Natural killer cell (primary cell): ENCODE measurements around the gene TMEM217. TPM values are rescaled to one million over a fixed set of nuclear protein-coding genes. Genes with fewer than 3 reads are reported as not detected.
A peak's percentile ranks its signal among the peaks of the same experiment; 100 is the strongest.
"Not testable (repeated sequence)": the region's sequence is repeated elsewhere in the genome, so short reads cannot be mapped to it uniquely, and the experiment has no call there.

Experiments
- ATAC-seq, 3 donors: fragments of 150-1000 bp in 2 of 3; fragments of 200-7000 bp in 1 of 3; cut with Tn5 transposase; 1 replicate in 1 of 3; 2 replicates in 2 of 3; pipeline ENCODE4 v1.10.0; 2021; ENCODE audit warnings: mild to moderate bottlenecking in 2 of 3, moderate library complexity in 2 of 3
- DNase-seq, 2 donors: peaks; one replicate each; pipeline versions ENCODE4 v3.0.0 to v3.0.0-alpha.2; 2013 to 2021; ENCODE audit warnings: mixed read lengths in 1 of 2
- H3K27ac ChIP-seq: one replicate; pipeline ENCODE4 v1.5.1; 2013; ENCODE audit warnings: mild to moderate bottlenecking, low read length
- H3K27me3 ChIP-seq: one replicate; pipeline ENCODE4 v1.6.1; 2013; ENCODE audit warnings: low read length; ENCODE audit not compliant: control insufficient read depth, insufficient read depth
- H3K36me3 ChIP-seq: one replicate; pipeline ENCODE4 v1.6.1; 2013; ENCODE audit warnings: low read length; ENCODE audit not compliant: control insufficient read depth, insufficient read depth
- H3K4me1 ChIP-seq: one replicate; pipeline ENCODE4 v1.6.1; 2013; ENCODE audit warnings: low read length; ENCODE audit not compliant: control insufficient read depth, insufficient read depth
- H3K4me3 ChIP-seq: one replicate; pipeline ENCODE4 v1.5.1; 2013; ENCODE audit warnings: low read length
- H3K9me3 ChIP-seq: one replicate; pipeline ENCODE4 v1.6.1; 2013; ENCODE audit warnings: low read length; ENCODE audit not compliant: control insufficient read depth, insufficient read depth
- H3K27ac Mint-ChIP-seq, 2 donors: one replicate each; pipeline ENCODE4 v1.8.0; 2022; ENCODE audit warnings: mild to moderate bottlenecking in 2 of 2, mixed read lengths in 2 of 2, moderate library complexity in 1 of 2
- H3K27me3 Mint-ChIP-seq, 2 donors: one replicate each; pipeline ENCODE4 v1.8.0; 2022; ENCODE audit warnings: low read depth in 2 of 2, mixed read lengths in 2 of 2
- H3K36me3 Mint-ChIP-seq: one replicate; pipeline ENCODE4 v1.8.0; 2022; ENCODE audit warnings: mixed read lengths
- H3K4me1 Mint-ChIP-seq, 2 donors: one replicate each; pipeline ENCODE4 v1.8.0; 2022; ENCODE audit warnings: mixed read lengths in 2 of 2
- H3K4me3 Mint-ChIP-seq: one replicate; pipeline ENCODE4 v1.8.0; 2022; ENCODE audit warnings: mild to moderate bottlenecking, moderate library complexity, mixed read lengths
- H3K9me3 Mint-ChIP-seq, 2 donors: one replicate each; pipeline ENCODE4 v1.8.0; 2022; ENCODE audit warnings: mixed read lengths in 2 of 2
- CTCF ChIP-seq: fragments of 200-600 bp; IDR thresholded peaks from one replicate; pipeline ENCODE4 v1.8.0; 2022; ENCODE audit warnings: antibody characterized with exemption
- WGBS: methylation state at CpG from one replicate; pipeline ENCODE4 v1.1.7; 2013; ENCODE audit warnings: missing lambda C conversion rate; ENCODE audit not compliant: insufficient coverage; 5-methylcytosine and 5-hydroxymethylcytosine counted together
- intact Hi-C: fragments of 100-400 bp; cut with micrococcal nuclease; formaldehyde crosslinking; loops from one replicate; pipeline ENCODE4 v1.14.2; 2022
- total RNA-seq, 4 donors: library from RNA; stranded (reverse); fragments of 120-200 nt in 1 of 4; gene quantifications; one replicate each; pipeline versions ENCODE4 v1.2.3 to v1.2.4, GENCODE V29; 2013 to 2022

TMEM217 gene
- total RNA-seq, 3 donors from 2014 or later (not counting 1 experiment from before 2014, with no cell fraction given), result 0.75 to 2.1 (median 0.75) TPM

DNA sequence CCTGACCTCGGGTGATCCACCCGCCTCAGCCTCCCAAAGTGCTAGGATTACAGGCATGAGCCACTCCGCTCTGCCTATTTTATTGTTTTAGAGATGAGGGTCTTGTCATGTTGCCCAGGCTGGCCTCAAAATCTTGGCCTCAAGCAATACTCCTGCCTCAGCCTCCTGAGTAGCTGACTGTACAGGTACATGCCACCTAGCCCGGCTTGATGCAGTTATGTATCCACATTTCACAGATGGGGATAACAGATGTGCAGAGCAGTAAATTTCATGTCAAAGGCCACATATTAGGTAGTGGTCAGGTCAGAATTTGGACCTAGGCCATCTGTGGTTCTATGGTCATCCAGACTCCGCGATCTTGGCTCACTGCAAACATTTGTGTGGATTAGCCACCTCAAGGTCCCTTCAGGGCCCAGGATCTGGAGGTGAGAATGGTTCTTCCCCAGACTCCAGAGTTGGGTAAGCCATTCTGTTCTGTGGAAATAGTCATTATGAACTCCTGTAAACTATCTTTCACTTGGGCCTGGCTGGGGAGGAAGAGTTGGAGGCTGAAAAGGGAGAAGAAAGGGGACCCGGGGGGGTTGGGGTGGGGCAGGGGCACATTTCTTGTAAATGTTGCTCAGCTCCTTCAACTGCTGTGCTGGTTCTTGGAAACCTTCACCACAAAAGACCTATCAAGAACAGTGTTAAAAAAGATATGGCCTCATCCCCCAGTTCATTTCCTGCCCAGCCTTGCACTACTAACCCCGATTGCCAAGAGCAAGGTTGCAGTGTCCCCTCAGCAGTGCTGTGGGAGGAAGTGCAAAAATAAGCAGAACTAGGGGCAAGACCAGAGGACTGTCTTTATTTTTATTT, 75.0 kb downstream of the TMEM217 start:
- peak overlapping the region; percentile 87 for H3K27ac ChIP-seq
- no peaks in the 10 kb centered on the region for H3K9me3 ChIP-seq
- Mint-ChIP-seq H3K9me3 (no peaks in the 10 kb centered on the region), H3K4me1 (peaks cover 32 to 47% of the 10 kb centered on the region in 2 donors), H3K27me3 (no peaks in the 10 kb centered on the region), H3K36me3 (no peaks in the 10 kb centered on the region), H3K27ac (peak overlapping the region; percentile 73 to 90), H3K4me3 (peak overlapping the region; percentile 59)
- DNase-seq, result peak; percentile 60 to 82
- intact Hi-C loops, result loop anchor here (1.0 to 2.0 kb wide), 2 partner anchors 8 to 26 kb away; no protein-coding TSS in a partner anchor
- peak; percentile 93 to 99 (median 98) for ATAC-seq
- H3K4me1 ChIP-seq, result peaks cover 77% of the 10 kb centered on the region
- no peaks in the 10 kb centered on the region for H3K36me3 ChIP-seq
- TF ChIP-seq CTCF, result no peak
- H3K27me3 ChIP-seq, result no peaks in the 10 kb centered on the region
- 52% methylated on average over 7 of the region's 8 CpGs for WGBS
- H3K4me3 ChIP-seq, result no peak overlapping the region

DNA sequence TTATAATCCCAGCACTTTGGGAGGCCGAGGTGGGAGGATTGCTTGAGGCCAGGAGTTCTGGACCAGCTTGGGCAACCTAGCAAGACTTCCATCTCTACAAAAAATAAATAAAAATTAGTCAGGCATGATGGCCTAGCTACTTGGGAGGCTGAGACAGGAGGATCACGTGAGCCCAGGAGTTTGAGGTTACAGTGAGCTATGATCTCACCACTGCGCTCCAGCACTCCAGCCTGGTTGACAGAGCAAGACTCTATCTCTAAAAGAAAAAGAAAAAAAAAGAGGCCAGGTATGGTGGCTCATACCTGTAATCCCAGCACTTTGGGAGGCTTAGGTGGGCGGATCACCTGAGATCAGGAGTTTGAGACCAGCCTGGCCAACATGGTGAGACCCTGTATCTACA, 77.3 kb downstream of the TMEM217 start:
- H3K9me3 Mint-ChIP-seq, DNase-seq, H3K4me3 Mint-ChIP-seq, H3K4me3 ChIP-seq, H3K36me3 Mint-ChIP-seq, ATAC-seq, H3K27me3 ChIP-seq, H3K27me3 Mint-ChIP-seq, H3K36me3 ChIP-seq, H3K9me3 ChIP-seq, intact Hi-C loops: not testable (repeated sequence)
- Histone ChIP-seq H3K27ac (peak overlapping the region; percentile 26), H3K4me1 (peaks cover 83% of the 10 kb centered on the region)
- peaks cover 31 to 45% of the 10 kb centered on the region in 2 donors for H3K4me1 Mint-ChIP-seq
- 79% methylated on average over 3 of the region's 4 CpGs for WGBS
- H3K27ac Mint-ChIP-seq, result peak overlapping the region; percentile 38 to 61

DNA sequence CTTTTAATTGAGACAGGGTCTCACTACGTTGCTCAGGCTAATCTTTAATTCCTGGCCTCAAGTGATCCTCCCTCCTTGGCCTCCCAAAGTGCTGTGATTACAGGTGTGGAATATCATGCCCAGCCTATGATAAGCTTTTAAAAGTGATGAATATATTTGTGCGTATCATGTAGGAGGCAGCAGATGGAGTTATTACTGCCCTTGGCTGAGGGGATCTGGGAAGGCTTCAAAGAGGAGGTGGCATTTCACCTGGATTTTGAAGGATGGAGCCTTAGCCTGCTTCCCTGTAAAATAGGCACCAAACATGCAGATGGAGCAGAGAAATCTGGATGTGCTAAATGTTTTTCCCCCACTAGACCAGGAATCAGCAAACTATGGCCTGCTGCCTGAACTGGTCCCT, 77.9 kb downstream of the TMEM217 start:
- peak overlapping the region; percentile 38 to 61 for H3K27ac Mint-ChIP-seq

More for the DNA sequence above, 77.9 kb downstream of the TMEM217 start:
- 94% methylated on average over 2 of the region's 2 CpGs for WGBS
- H3K27me3 Mint-ChIP-seq, result no peaks in the 10 kb centered on the region
- H3K36me3 ChIP-seq, result peaks cover 8% of the 10 kb centered on the region
- no peak for DNase-seq
- H3K4me1 Mint-ChIP-seq, result peaks cover 34 to 47% of the 10 kb centered on the region in 2 donors
- H3K27ac ChIP-seq, result no peak overlapping the region
- intact Hi-C loops, result no loop called here
- no peak for TF ChIP-seq CTCF
- no peaks in the 10 kb centered on the region for H3K9me3 Mint-ChIP-seq
- no peaks in the 10 kb centered on the region for H3K9me3 ChIP-seq
- peaks cover 6% of the 10 kb centered on the region for H3K36me3 Mint-ChIP-seq
- no peak for ATAC-seq
- H3K4me1 ChIP-seq, result peaks cover 82% of the 10 kb centered on the region
- H3K4me3 ChIP-seq, result no peak overlapping the region
- no peaks in the 10 kb centered on the region for H3K27me3 ChIP-seq
- no peak overlapping the region for H3K4me3 Mint-ChIP-seq
